T-helper 2 cell treated with Interferon-gamma antibody and Interleukin-4, amounts not matched to agents 100 ng/mL and 5 ng/mL, for 36 hours (primary cell): ENCODE measurements around the gene TBPL1. TPM values are rescaled to one million over a fixed set of nuclear protein-coding genes. Genes with fewer than 3 reads are reported as not detected.

ENCODE experiments used
- intact Hi-C: fragments of 100-400 bp; cut with micrococcal nuclease; formaldehyde crosslinking; loops from one replicate; pipeline ENCODE4 v1.15.1; 2023
- total RNA-seq: library from RNA; stranded (reverse); gene quantifications from 2 replicates; pipeline ENCODE4 v1.2.3, GENCODE V29; 2022

TBPL1 gene
- total RNA-seq, 1 donor from 2014 or later: 29.9 TPM

GRCh38 chr6:134034961-134035822 lies 82.2 kb downstream of the TBPL1 start:
- intact Hi-C loops: no loop called here

GRCh38 chr6:134035823-134036296 lies 82.8 kb downstream of the TBPL1 start:
- intact Hi-C loops: no loop called here

- intact Hi-C loops: no loop called here
Measured at GRCh38 chr6:134039116-134039515, 86.1 kb downstream of the TBPL1 start.

Other genes with a start within 250 kb of the TBPL1 start
- not detected in 2 replicates for gene TCF21, start 64.1 kb upstream of the TBPL1 start, total RNA-seq
- not detected in 2 replicates for gene SLC2A12, start 99.4 kb downstream of the TBPL1 start, total RNA-seq